ENCODE data around the gene KLHDC10.
"Not testable (repeated sequence)": the region's sequence is repeated elsewhere in the genome, so short reads cannot be mapped to it uniquely, and the experiment has no call there.

GRCh38 chr7:130052250-130052649 lies 18.1 kb upstream of the KLHDC10 start:
- not testable (repeated sequence) for TF ChIP-seq CTCF (optimal IDR thresholded peaks at IDR 0.05 in 1 of 3, IDR thresholded peaks at IDR 0.05 in 1 of 3, conservative IDR thresholded peaks at IDR 0.05 in 1 of 3; ENCODE audit: extremely low read depth in 1 of 3, insufficient read depth in 2 of 3, low read length in 3 of 3); EZH2 (IDR thresholded peaks at IDR 0.05; ENCODE audit: low read length)
